Transverse colon (tissue), 4 donors: ENCODE results near the gene SLC35F3. TPM values are rescaled to one million over a fixed set of nuclear protein-coding genes. Genes with fewer than 3 reads are reported as not detected.

Experiments used
- DNase-seq: peaks from one replicate; pipeline ENCODE4 v3.0.0-alpha.2; 2019
- H3K27ac ChIP-seq, 4 donors: fragments of 200-600 bp; sonication (generic); 2 replicates each; pipeline ENCODE4 v1.5.1; 2016 to 2018; ENCODE audit warnings: inconsistent platforms in 4 of 4
- H3K27me3 ChIP-seq: fragments of 200-600 bp; sonication (generic); 2 replicates; pipeline ENCODE4 v1.5.1; 2017; ENCODE audit warnings: inconsistent platforms
- H3K36me3 ChIP-seq, 4 donors: fragments of 200-600 bp; sonication (generic); 2 replicates each; pipeline ENCODE4 v1.5.1; 2017 to 2019; ENCODE audit warnings: inconsistent platforms in 4 of 4
- H3K4me1 ChIP-seq, 4 donors: fragments of 200-600 bp; sonication (generic); 2 replicates each; pipeline ENCODE4 v1.5.1; 2017 to 2020; ENCODE audit warnings: inconsistent platforms in 4 of 4
- H3K4me3 ChIP-seq, 4 donors: fragments of 200-600 bp; sonication (generic); 1 replicate in 1 of 4; 2 replicates in 3 of 4; pipeline versions ENCODE4 v1.5.1 to v1.6.1; 2017 to 2019; ENCODE audit warnings: inconsistent platforms in 4 of 4
- H3K9me3 ChIP-seq, 2 donors: fragments of 200-600 bp; sonication (generic); 2 replicates each; pipeline ENCODE4 v1.5.1; 2017 to 2019; ENCODE audit warnings: inconsistent platforms in 2 of 2
- CTCF ChIP-seq, 5 experiments: fragments of 200-600 bp in 3 of 5; fragments of 450-650 bp in 2 of 5; sonication (generic) in 3 of 5; IDR thresholded peaks; 1 replicate in 2 of 5; 2 replicates in 3 of 5; pipeline ENCODE4 v1.5.1; 2016 to 2017; ENCODE audit warnings: antibody characterized with exemption in 5 of 5, inconsistent platforms in 3 of 5, mild to moderate bottlenecking in 2 of 5, moderate library complexity in 1 of 5
- EP300 ChIP-seq: sonication (generic); formaldehyde crosslinking; IDR thresholded peaks from one replicate; pipeline ENCODE4 v1.6.1; 2017; ENCODE audit warnings: antibody characterized with exemption, low read depth
- POLR2A ChIP-seq: fragments of 450-650 bp; IDR thresholded peaks from one replicate; pipeline ENCODE4 v1.6.1; 2016; ENCODE audit warnings: antibody characterized with exemption, mild to moderate bottlenecking, moderate library complexity
- POLR2AphosphoS5 ChIP-seq, 3 donors: sonication (generic); formaldehyde crosslinking; IDR thresholded peaks; one replicate each; pipeline ENCODE4 v1.6.1; 2016; ENCODE audit warnings: antibody characterized with exemption in 3 of 3
- WGBS, 2 donors: methylation state at CpG; one replicate each; pipeline ENCODE4 v1.1.5; 2018; ENCODE audit warnings: low coverage in 1 of 2; 5-methylcytosine and 5-hydroxymethylcytosine counted together
- in situ Hi-C, 4 donors: fragments of 200-750 bp; cut with MboI; loops; one replicate each; pipeline versions ENCODE4 v1.15.0 to v1.15.1; 2017; ENCODE audit warnings: low sequenced_read_pairs in 3 of 4, low pct_ligation_motif_present in 1 of 4, low pct_unique_long_range_greater_than_20kb in 1 of 4
- intact Hi-C: fragments of 100-400 bp; cut with DNase I; formaldehyde crosslinking; loops from one replicate; pipeline ENCODE4 v1.15.1; 2023; ENCODE audit warnings: low total_unique reads
- total RNA-seq, 4 donors: library from RNA; depleted of rRNA; stranded (reverse); fragments of >200 nt; gene quantifications; one replicate each; pipeline ENCODE4 v1.1.0, GENCODE V29; 2016

SLC35F3 gene
- total RNA-seq, 4 donors from 2014 or later: not detected

DNA sequence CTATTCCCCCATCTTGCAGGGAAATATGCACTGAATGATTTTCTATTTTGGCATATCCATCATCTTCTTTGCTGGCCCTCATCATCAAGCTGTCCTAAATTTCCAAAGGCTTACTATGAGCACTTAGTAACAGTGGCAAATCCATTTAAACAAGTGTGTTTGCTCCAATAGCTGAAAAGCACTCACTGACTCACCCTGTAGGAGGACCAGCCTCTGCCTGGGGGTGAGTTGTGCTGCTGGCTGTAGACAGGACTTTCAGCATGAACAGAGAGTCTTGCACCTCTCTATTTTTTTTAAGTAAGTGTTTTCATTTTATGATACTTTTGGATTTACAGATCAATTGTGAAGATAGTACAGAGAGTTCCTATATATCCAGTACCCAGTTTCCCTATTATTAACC is 97.3 kb downstream of the SLC35F3 start:
- no peaks in the 10 kb centered on the region for H3K4me1 ChIP-seq
- in situ Hi-C loops (no loop called here), intact Hi-C loops (loop anchor here (1.0 kb wide), 1 partner anchor 38 kb away; no protein-coding TSS in a partner anchor)
- H3K9me3 ChIP-seq: no peaks in the 10 kb centered on the region
- no peaks in the 10 kb centered on the region for H3K36me3 ChIP-seq
- H3K4me3 ChIP-seq: no peak overlapping the region
- DNase-seq: no peak
- no peak overlapping the region for H3K27ac ChIP-seq
- no peaks in the 10 kb centered on the region for H3K27me3 ChIP-seq
- TF ChIP-seq POLR2AphosphoS5 (IDR thresholded peaks at IDR 0.05) (no peak), EP300 (no peak), POLR2A (no peak), CTCF (IDR thresholded peaks at IDR 0.05) (no peak)

GRCh38 chr1:234004591-234004990 is 100.1 kb downstream of the SLC35F3 start:
- no peak overlapping the region for H3K4me3 ChIP-seq
- intact Hi-C loops (no loop called here), in situ Hi-C loops (no loop called here)
- H3K27ac ChIP-seq: no peak overlapping the region
- no peaks in the 10 kb centered on the region for H3K36me3 ChIP-seq
- H3K4me1 ChIP-seq: no peaks in the 10 kb centered on the region
- no peak for DNase-seq
- no peak for TF ChIP-seq EP300
- TF ChIP-seq CTCF (IDR thresholded peaks at IDR 0.05): no peak
- no peak for TF ChIP-seq POLR2A
- TF ChIP-seq POLR2AphosphoS5 (IDR thresholded peaks at IDR 0.05): no peak
- H3K9me3 ChIP-seq: no peaks in the 10 kb centered on the region
- H3K27me3 ChIP-seq: no peaks in the 10 kb centered on the region

DNA sequence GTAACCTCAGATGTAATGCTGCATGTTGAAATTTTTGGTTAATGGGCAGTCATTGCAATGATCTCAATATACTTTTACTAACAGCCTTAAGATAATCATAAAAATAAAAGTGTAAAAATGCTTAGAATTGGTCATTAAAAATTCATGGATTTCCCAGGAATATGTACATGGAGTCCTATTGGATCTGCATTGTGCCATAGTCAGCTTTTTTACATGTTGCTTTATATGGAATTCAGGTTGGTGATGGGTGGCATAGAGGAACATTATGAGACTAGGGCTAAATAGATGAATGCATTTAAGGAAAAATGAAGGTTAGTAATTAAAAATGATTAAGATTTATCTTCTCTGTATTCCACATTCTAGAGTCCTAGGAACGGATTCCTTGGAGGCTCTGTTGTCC is 103.2 kb downstream of the SLC35F3 start:
- no peaks in the 10 kb centered on the region for H3K27me3 ChIP-seq

DNA sequence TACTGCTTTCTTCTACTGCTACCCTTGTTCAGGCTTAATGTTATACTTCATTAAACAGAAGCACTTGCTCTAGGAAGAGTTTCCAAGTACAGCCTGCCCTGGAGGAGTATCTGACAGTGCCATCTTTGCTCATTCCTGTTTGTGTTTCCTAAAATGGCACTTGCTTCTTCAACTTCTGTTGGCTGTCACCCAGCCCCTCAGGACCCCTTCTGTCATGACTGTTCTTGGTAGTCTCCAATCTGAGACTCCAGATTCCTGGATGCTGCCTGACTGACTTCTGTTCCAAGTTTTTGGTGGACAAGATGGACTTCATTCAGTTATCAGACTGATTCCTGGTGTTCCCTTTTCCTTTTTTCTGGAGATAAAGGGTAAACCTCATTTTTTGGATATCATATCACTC is 104.1 kb downstream of the SLC35F3 start:
- intact Hi-C loops: no loop called here
- no peak for DNase-seq
- no peak overlapping the region for H3K4me3 ChIP-seq
- H3K27ac ChIP-seq: no peak overlapping the region
- no peaks in the 10 kb centered on the region for H3K36me3 ChIP-seq
- in situ Hi-C loops: no loop called here
- H3K27me3 ChIP-seq: no peaks in the 10 kb centered on the region
- no peaks in the 10 kb centered on the region for H3K4me1 ChIP-seq
- no peaks in the 10 kb centered on the region for H3K9me3 ChIP-seq
- TF ChIP-seq EP300: no peak
- no peak for TF ChIP-seq POLR2AphosphoS5 (IDR thresholded peaks at IDR 0.05)
- TF ChIP-seq POLR2A: no peak
- TF ChIP-seq CTCF (IDR thresholded peaks at IDR 0.05): no peak

More for the DNA sequence above, 103.2 kb downstream of the SLC35F3 start:
- no peak for DNase-seq
- TF ChIP-seq EP300: no peak
- Histone ChIP-seq H3K4me3 (no peak overlapping the region), H3K27ac (no peak overlapping the region), H3K4me1 (no peaks in the 10 kb centered on the region), H3K36me3 (no peaks in the 10 kb centered on the region), H3K9me3 (no peaks in the 10 kb centered on the region)
- 65% methylated on average over 1 of the region's 1 CpG; no CpG with 5 or more reads in 1 of the 2 donors for WGBS, 2 donors
- in situ Hi-C loops: no loop called here
- intact Hi-C loops: loop anchor here (2.0 kb wide), 1 partner anchor 45 kb away; no protein-coding TSS in a partner anchor

DNA sequence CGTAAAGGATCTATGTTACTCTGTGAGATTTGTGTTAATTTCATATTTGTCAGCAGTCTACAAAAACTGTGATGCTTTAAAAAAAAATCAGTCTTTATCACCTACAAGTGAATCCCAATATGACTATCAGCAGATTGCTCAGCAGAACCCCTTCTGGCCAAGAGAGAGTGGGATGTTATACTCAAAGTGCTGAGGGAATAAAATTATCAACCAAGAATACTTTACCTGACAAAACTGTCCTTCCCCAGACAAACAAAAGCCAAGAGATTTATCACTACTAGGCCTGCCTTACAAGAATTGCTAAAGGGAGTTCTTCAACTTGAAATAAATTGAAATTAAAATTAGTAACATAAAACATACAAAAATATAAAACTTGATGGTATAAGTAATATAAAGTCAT is 105.2 kb downstream of the SLC35F3 start:
- Histone ChIP-seq H3K36me3 (no peaks in the 10 kb centered on the region), H3K4me3 (no peak overlapping the region), H3K4me1 (no peaks in the 10 kb centered on the region), H3K27me3 (no peaks in the 10 kb centered on the region), H3K9me3 (no peaks in the 10 kb centered on the region), H3K27ac (no peak overlapping the region)
- WGBS, 2 donors: 86% methylated on average over 1 of the region's 1 CpG
- in situ Hi-C loops: no loop called here
- TF ChIP-seq CTCF (IDR thresholded peaks at IDR 0.05): no peak
- TF ChIP-seq POLR2AphosphoS5 (IDR thresholded peaks at IDR 0.05): no peak
- TF ChIP-seq EP300: no peak
- TF ChIP-seq POLR2A: no peak
- intact Hi-C loops: no loop called here
- no peak for DNase-seq
